Measurements from ENCODE around the gene JAKMIP3. TPM values are rescaled to one million over a fixed set of nuclear protein-coding genes. Genes with fewer than 3 reads are reported as not detected.
A peak's percentile ranks its signal among the peaks of the same experiment; 100 is the strongest.

The JAKMIP3 gene
- total and polyA plus RNA-seq, 2 donors (not counting 1 experiment from before 2014, with no cell fraction given), result 0.17 to 0.21 TPM

DNA sequence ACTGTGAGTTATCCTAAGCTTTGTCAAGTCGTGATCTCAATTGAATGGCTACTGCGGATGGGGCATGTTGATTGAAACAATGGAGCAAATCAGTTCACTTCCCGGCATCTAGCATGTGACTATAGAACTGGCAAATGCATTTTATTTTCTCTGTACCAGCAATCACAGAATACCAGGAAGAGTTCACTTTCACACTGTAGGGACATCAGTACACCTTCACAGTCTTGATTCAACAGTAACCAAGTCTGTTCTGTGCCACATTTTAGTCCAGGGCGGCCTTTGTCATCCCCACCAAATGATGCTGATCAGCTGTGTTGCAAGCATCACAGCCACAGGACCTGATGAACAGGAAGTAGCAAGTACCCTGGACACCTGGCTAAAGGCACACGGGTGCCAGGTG lies 32.1 kb upstream of the JAKMIP3 start:
- 89% methylated on average over 5 of the region's 5 CpGs for WGBS (ENCODE audit: insufficient coverage)
- Histone ChIP-seq H3K79me2 (ENCODE audit: control insufficient read depth, insufficient read depth, low read length) (no peaks in the 10 kb centered on the region), H3K4me3 (ENCODE audit: control extremely low read depth in 1 of 5, extremely low read depth in 1 of 5, insufficient read depth in 1 of 5, low read depth in 2 of 5, low read length in 4 of 5) (no peak overlapping the region), H3K9ac (ENCODE audit: low read length) (no peak overlapping the region), H4K20me1 (ENCODE audit: control insufficient read depth, insufficient read depth, low read length, poor library complexity, severe bottlenecking) (no peaks in the 10 kb centered on the region), H3K9me3 (ENCODE audit: control extremely low read depth in 1 of 3, control insufficient read depth in 2 of 3, insufficient read depth in 1 of 3, low read length in 2 of 3) (no peaks in the 10 kb centered on the region), H3K36me3 (replicated peaks in 1 of 2; ENCODE audit: control extremely low read depth in 1 of 2, control insufficient read depth in 1 of 2, extremely low read depth in 1 of 2, insufficient read depth in 2 of 2, low read length in 1 of 2) (no peaks in the 10 kb centered on the region), H3K27ac (ENCODE audit: low read length in 2 of 2) (no peak overlapping the region), H3K27me3 (replicated peaks in 1 of 4; ENCODE audit: control extremely low read depth in 1 of 4, control insufficient read depth in 3 of 4, insufficient read depth in 4 of 4, low read length in 3 of 4) (peaks cover 0 to 33% (median 12%) of the 10 kb centered on the region in 4 experiments), H2AFZ (ENCODE audit: insufficient read depth, low read depth, low read length, poor library complexity, severe bottlenecking) (no peak overlapping the region), H3K4me1 (ENCODE audit: control insufficient read depth in 2 of 2, insufficient read depth in 2 of 2, low read length in 2 of 2) (no peaks in the 10 kb centered on the region), H3K4me2 (replicated peaks; ENCODE audit: low read depth, low read length, poor library complexity, severe bottlenecking) (no peak overlapping the region)
- ChIA-PET CTCF (no interaction called here), POLR2A (no interaction called here)
- intact Hi-C loops (cut with micrococcal nuclease), result no loop called here
- Mint-ChIP-seq H3K4me3 (no peak overlapping the region), H3K9me3 (ENCODE audit: insufficient read depth) (no peaks in the 10 kb centered on the region), H3K27ac (no peak overlapping the region), H3K27me3 (peaks cover 56% of the 10 kb centered on the region), H3K4me1 (peaks cover 12% of the 10 kb centered on the region)
- no peak for DNase-seq
- ATAC-seq (ENCODE audit: low read depth), result no peak
- TF ChIP-seq EZH2 (IDR thresholded peaks at IDR 0.05; ENCODE audit: borderline replicate concordance, insufficient read depth, low read depth, low read length, poor library complexity, severe bottlenecking), result no peak
- TF ChIP-seq, protein P1, sequence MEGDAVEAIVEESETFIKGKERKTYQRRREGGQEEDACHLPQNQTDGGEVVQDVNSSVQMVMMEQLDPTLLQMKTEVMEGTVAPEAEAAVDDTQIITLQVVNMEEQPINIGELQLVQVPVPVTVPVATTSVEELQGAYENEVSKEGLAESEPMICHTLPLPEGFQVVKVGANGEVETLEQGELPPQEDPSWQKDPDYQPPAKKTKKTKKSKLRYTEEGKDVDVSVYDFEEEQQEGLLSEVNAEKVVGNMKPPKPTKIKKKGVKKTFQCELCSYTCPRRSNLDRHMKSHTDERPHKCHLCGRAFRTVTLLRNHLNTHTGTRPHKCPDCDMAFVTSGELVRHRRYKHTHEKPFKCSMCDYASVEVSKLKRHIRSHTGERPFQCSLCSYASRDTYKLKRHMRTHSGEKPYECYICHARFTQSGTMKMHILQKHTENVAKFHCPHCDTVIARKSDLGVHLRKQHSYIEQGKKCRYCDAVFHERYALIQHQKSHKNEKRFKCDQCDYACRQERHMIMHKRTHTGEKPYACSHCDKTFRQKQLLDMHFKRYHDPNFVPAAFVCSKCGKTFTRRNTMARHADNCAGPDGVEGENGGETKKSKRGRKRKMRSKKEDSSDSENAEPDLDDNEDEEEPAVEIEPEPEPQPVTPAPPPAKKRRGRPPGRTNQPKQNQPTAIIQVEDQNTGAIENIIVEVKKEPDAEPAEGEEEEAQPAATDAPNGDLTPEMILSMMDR (IDR thresholded peaks at IDR 0.05), result no peak

DNA sequence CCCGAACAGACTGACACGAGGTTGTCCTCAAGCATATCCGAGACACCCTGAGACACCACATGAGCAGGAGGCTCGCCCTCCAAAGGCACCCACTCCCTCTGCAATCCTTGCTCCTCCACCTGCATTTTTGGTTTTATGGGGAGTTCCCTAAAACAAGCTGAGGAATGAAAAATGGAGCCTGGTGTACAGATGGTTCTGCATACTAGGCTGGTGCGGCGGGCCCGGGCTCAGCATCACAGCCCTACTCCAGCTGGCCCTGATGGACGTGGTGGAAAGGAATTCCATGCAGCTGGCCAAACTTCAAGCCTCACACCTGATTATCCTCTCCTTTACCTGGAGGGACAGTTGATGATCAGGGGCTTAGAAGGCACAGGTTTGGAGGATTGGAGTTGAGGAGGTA lies 30.3 kb upstream of the JAKMIP3 start:
- no peaks in the 10 kb centered on the region for H3K79me2 ChIP-seq (ENCODE audit: control insufficient read depth, insufficient read depth, low read length)
- peaks cover 12% of the 10 kb centered on the region for H3K4me1 Mint-ChIP-seq
- ATAC-seq (ENCODE audit: low read depth) (no peak), DNase-seq (no peak)
- ChIA-PET CTCF (no interaction called here), POLR2A (no interaction called here)
- peak overlapping the region; percentile 34 for H3K4me3 Mint-ChIP-seq
- no peaks in the 10 kb centered on the region for H4K20me1 ChIP-seq (ENCODE audit: control insufficient read depth, insufficient read depth, low read length, poor library complexity, severe bottlenecking)
- no peak overlapping the region for H3K4me2 ChIP-seq (replicated peaks; ENCODE audit: low read depth, low read length, poor library complexity, severe bottlenecking)
- H3K9me3 ChIP-seq (ENCODE audit: control extremely low read depth in 1 of 3, control insufficient read depth in 2 of 3, insufficient read depth in 1 of 3, low read length in 2 of 3), result no peaks in the 10 kb centered on the region
- H3K27me3 ChIP-seq (replicated peaks in 1 of 4; ENCODE audit: control extremely low read depth in 1 of 4, control insufficient read depth in 3 of 4, insufficient read depth in 4 of 4, low read length in 3 of 4), result peaks cover 0 to 36% (median 12%) of the 10 kb centered on the region in 4 experiments
- peaks cover 58% of the 10 kb centered on the region for H3K27me3 Mint-ChIP-seq
- H3K27ac Mint-ChIP-seq, result no peak overlapping the region
- no peak overlapping the region for H2AFZ ChIP-seq (ENCODE audit: insufficient read depth, low read depth, low read length, poor library complexity, severe bottlenecking)
- H3K9me3 Mint-ChIP-seq (ENCODE audit: insufficient read depth), result no peaks in the 10 kb centered on the region
- intact Hi-C loops (cut with micrococcal nuclease), result no loop called here
- H3K4me1 ChIP-seq (ENCODE audit: control insufficient read depth in 2 of 2, insufficient read depth in 2 of 2, low read length in 2 of 2), result no peaks in the 10 kb centered on the region
- 100% methylated on average over 2 of the region's 8 CpGs for WGBS (ENCODE audit: insufficient coverage)
- no peaks in the 10 kb centered on the region for H3K36me3 ChIP-seq (replicated peaks in 1 of 2; ENCODE audit: control extremely low read depth in 1 of 2, control insufficient read depth in 1 of 2, extremely low read depth in 1 of 2, insufficient read depth in 2 of 2, low read length in 1 of 2)
- H3K27ac ChIP-seq (ENCODE audit: low read length in 2 of 2), result no peak overlapping the region
- H3K9ac ChIP-seq (ENCODE audit: low read length), result no peak overlapping the region
- TF ChIP-seq EZH2 (IDR thresholded peaks at IDR 0.05; ENCODE audit: borderline replicate concordance, insufficient read depth, low read depth, low read length, poor library complexity, severe bottlenecking), result no peak
- TF ChIP-seq, protein P1 (IDR thresholded peaks at IDR 0.05), result no peak
- no peak overlapping the region for H3K4me3 ChIP-seq (ENCODE audit: control extremely low read depth in 1 of 5, extremely low read depth in 1 of 5, insufficient read depth in 1 of 5, low read depth in 2 of 5, low read length in 4 of 5)
